T-cell (primary cell): ENCODE data around the gene DPP6. TPM values are rescaled to one million over a fixed set of nuclear protein-coding genes. Genes with fewer than 3 reads are reported as not detected.

ENCODE experiments used
- ATAC-seq, 4 experiments: fragments of 200-7000 bp in 3 of 4; fragments of 150-1000 bp in 1 of 4; cut with Tn5 transposase; replicated peaks in 1 of 4; 1 replicate in 3 of 4; 2 replicates in 1 of 4; pipeline ENCODE4 v1.10.0; 2021; ENCODE audit warnings: moderate library complexity in 3 of 4, mild to moderate bottlenecking in 2 of 4, moderate number of reproducible peaks in 1 of 4
- CTCF ChIA-PET, 2 donors: fragments of 300-600 bp; sonication (Branson Sonifier 250); formaldehyde crosslinking; loops; one replicate each; lab custom pipeline; 2022; ENCODE audit warnings: antibody characterized with exemption in 2 of 2; lab: Charles Lee
- POLR2A ChIA-PET, 2 donors: fragments of 300-600 bp; sonication (Branson Sonifier 250); formaldehyde crosslinking; loops; one replicate each; lab custom pipeline; 2022; ENCODE audit warnings: antibody characterized with exemption in 2 of 2; lab: Charles Lee
- DNase-seq, 35 experiments: peaks; one replicate each; pipeline versions ENCODE4 v3.0.0 to v3.0.0-alpha.2; 2013 to 2023
- H3K27ac ChIP-seq: one replicate; pipeline ENCODE4 v1.5.1; 2013; ENCODE audit warnings: low read length
- H3K27me3 ChIP-seq, 2 experiments: replicated peaks in 1 of 2; 1 replicate in 1 of 2; 2 replicates in 1 of 2; pipeline versions ENCODE4 v1.6.1 to v1.7.0; 2013; ENCODE audit warnings: low read length in 1 of 2, mixed read lengths in 1 of 2; ENCODE audit not compliant: control insufficient read depth in 2 of 2, insufficient read depth in 2 of 2; ENCODE audit errors: extremely low read depth in 1 of 2
- H3K36me3 ChIP-seq, 2 donors: 1 replicate in 1 of 2; 2 replicates in 1 of 2; pipeline versions ENCODE4 v1.6.1 to v1.7.0; 2013; ENCODE audit warnings: low read length in 1 of 2; ENCODE audit not compliant: control insufficient read depth in 2 of 2, insufficient read depth in 1 of 2; ENCODE audit errors: extremely low read depth in 1 of 2
- H3K4me1 ChIP-seq, 2 experiments: 1 replicate in 1 of 2; 2 replicates in 1 of 2; pipeline versions ENCODE4 v1.6.1 to v1.7.0; 2013; ENCODE audit warnings: low read length in 2 of 2, mixed read lengths in 1 of 2; ENCODE audit not compliant: insufficient read depth in 2 of 2, control insufficient read depth in 1 of 2; ENCODE audit errors: extremely low read depth in 1 of 2
- H3K4me3 ChIP-seq, 2 donors: 1 replicate in 1 of 2; 2 replicates in 1 of 2; pipeline versions ENCODE4 v1.5.1 to v1.7.0; 2013; ENCODE audit warnings: mild to moderate bottlenecking in 2 of 2, low read length in 1 of 2, moderate library complexity in 1 of 2; ENCODE audit not compliant: control insufficient read depth in 1 of 2; ENCODE audit errors: extremely low read depth in 1 of 2
- H3K9me3 ChIP-seq: 2 replicates; pipeline ENCODE4 v1.7.0; 2013
- H3K27ac Mint-ChIP-seq, 2 donors: one replicate each; pipeline ENCODE4 v1.8.0; 2020 to 2021; ENCODE audit warnings: mild to moderate bottlenecking in 2 of 2, mixed read lengths in 2 of 2
- H3K27me3 Mint-ChIP-seq, 2 donors: one replicate each; pipeline ENCODE4 v1.8.0; 2021 to 2022; ENCODE audit warnings: mixed read lengths in 2 of 2
- H3K36me3 Mint-ChIP-seq: one replicate; pipeline ENCODE4 v1.8.0; 2021; ENCODE audit warnings: mixed read lengths
- H3K4me1 Mint-ChIP-seq, 3 donors: one replicate each; pipeline ENCODE4 v1.8.0; 2020 to 2022; ENCODE audit warnings: mixed read lengths in 3 of 3, mild to moderate bottlenecking in 1 of 3
- H3K4me3 Mint-ChIP-seq, 3 donors: one replicate each; pipeline ENCODE4 v1.8.0; 2020 to 2022; ENCODE audit warnings: mild to moderate bottlenecking in 3 of 3, mixed read lengths in 3 of 3, moderate library complexity in 3 of 3
- H3K9me3 Mint-ChIP-seq, 3 donors: one replicate each; pipeline ENCODE4 v1.8.0; 2020 to 2022; ENCODE audit warnings: mixed read lengths in 3 of 3
- WGBS: methylation state at CpG from one replicate; pipeline ENCODE4 v1.1.5; 2013; ENCODE audit warnings: missing lambda C conversion rate; ENCODE audit not compliant: insufficient coverage; 5-methylcytosine and 5-hydroxymethylcytosine counted together
- total RNA-seq, 35 experiments: library from RNA in 6 of 35; stranded (reverse) in 6 of 35; fragments of 120-200 nt in 1 of 35; gene quantifications; one replicate each; pipeline versions ENCODE4 v1.2.1 to v1.2.4 and lab custom pipeline; 2013 to 2026

The DPP6 gene
- total RNA-seq, 5 donors from 2014 or later (not counting 1 experiment from before 2014, with no cell fraction given) = not detected

DNA sequence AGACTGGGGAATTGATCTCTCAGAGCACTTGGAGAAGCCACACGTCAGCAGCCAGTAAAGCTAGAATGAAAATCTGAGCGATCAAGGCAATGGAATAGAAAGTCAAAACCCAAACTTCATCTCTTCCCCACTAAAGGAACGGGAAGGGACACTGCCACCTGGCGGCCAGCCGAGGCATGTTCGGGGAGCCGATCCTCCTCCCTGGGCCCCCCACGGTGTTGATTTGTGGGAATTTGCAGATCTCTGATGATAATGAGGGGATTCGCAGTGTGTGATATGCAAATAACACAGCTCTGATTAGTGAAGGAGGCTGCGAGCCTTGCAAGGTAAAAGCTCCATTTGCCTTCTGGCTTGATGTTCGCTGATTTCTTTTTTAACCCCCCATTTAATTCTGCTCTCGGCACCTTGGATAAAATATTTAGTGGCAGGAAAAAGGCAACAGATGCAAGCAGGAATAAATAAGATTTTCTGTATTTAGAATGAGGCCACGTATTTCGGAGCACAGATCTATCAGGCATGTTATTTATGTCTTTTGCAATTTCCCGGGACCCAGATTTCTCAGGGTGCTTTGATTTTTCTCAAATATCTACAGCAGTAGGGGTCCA lies 692.2 kb downstream of the DPP6 start:
- Mint-ChIP-seq H3K4me1 (no peaks in the 10 kb centered on the region), H3K27ac (no peak overlapping the region), H3K36me3 (no peaks in the 10 kb centered on the region), H3K9me3 (no peaks in the 10 kb centered on the region), H3K4me3 (no peak overlapping the region), H3K27me3 (peaks cover 4 to 11% of the 10 kb centered on the region in 2 donors)
- ChIA-PET POLR2A (no interaction called here), CTCF (no interaction called here)
- no peak for ATAC-seq
- peaks cover 2 to 10% of the 10 kb centered on the region in 2 experiments for H3K27me3 ChIP-seq
- no peak overlapping the region for H3K27ac ChIP-seq
- no peaks in the 10 kb centered on the region for H3K36me3 ChIP-seq
- 32% methylated on average over 2 of the region's 15 CpGs for WGBS
- H3K9me3 ChIP-seq = no peaks in the 10 kb centered on the region
- peak in 1 of 35 experiments; percentile 1 for DNase-seq
- no peak overlapping the region for H3K4me3 ChIP-seq
- no peaks in the 10 kb centered on the region for H3K4me1 ChIP-seq

DNA sequence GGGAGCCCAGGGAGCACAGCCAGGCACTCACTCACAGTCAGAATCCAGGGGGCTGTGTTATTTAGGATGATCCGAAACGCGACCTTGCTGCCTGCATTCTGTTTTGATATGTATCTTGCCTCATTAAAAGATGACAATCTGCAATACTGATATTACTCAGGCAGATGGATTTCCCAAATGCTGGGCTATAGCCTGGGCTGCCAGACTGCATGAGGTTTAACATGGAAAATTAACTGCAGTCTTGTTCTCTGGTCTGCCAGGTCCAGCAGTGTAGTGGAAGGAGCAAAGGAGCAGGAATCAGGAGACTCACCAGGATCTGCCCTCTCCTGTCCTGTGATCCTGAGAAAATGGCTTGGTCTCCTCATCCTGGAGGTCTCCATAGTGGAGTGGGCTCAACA lies 692.7 kb downstream of the DPP6 start:
- no CpG with 5 or more reads among the region's 3 CpGs for WGBS
- no peaks in the 10 kb centered on the region for H3K9me3 ChIP-seq

DNA sequence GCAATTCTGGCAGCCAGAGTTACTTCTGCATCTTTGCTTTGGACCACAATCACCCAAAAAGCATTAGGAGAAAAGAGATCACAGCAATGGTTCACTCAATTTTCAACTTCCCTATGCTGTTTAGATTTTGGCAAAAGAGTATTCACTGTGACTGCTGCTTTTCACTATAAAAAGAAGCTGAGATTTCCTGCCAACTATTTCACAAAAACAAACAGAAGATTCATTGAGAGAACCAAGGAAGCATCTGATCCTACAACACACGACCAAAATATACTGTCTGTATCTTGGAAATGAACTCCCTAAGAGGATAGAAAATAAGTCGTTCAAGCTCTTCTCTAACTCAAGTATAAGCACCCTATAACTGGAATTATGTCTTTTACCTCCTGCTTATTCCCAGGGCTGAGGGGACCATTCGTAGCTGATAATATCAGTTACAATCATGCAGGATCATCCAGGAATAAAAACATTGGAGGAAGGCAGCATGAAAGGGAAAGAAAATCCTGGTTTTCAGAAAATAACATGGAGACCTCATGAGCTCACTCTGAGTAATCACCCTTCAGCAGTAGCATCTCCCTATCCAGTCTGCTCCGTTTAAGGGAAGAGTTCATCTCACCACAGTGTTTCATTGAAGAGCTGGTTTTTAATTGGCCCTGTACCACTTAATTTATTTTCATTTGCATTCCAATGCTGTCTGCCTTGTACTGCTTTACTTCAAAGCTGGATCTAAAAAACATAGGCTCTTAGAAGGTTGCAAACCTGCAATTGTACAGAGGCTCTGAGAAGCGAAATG lies 694.6 kb downstream of the DPP6 start:
- Mint-ChIP-seq H3K4me1 (no peaks in the 10 kb centered on the region), H3K27ac (no peak overlapping the region), H3K9me3 (peaks cover 0 to 3% (median 0%) of the 10 kb centered on the region in 3 donors), H3K27me3 (peaks cover 4 to 11% of the 10 kb centered on the region in 2 donors), H3K4me3 (no peak overlapping the region), H3K36me3 (no peaks in the 10 kb centered on the region)
- DNase-seq = no peak
- ATAC-seq = no peak
- Histone ChIP-seq H3K4me1 (no peaks in the 10 kb centered on the region), H3K27me3 (peaks cover 2 to 13% of the 10 kb centered on the region in 2 experiments), H3K36me3 (no peaks in the 10 kb centered on the region), H3K9me3 (no peaks in the 10 kb centered on the region), H3K27ac (no peak overlapping the region), H3K4me3 (no peak overlapping the region)
- WGBS = 0% methylated on average over 1 of the region's 5 CpGs
- CTCF ChIA-PET = no interaction called here
- POLR2A ChIA-PET = no interaction called here

More for the DNA sequence above, 692.7 kb downstream of the DPP6 start:
- H3K4me3 ChIP-seq = no peak overlapping the region
- no peak for DNase-seq
- POLR2A ChIA-PET = no interaction called here
- peaks cover 2 to 10% of the 10 kb centered on the region in 2 experiments for H3K27me3 ChIP-seq
- H3K27ac ChIP-seq = no peak overlapping the region
- no peaks in the 10 kb centered on the region for H3K4me1 ChIP-seq
- no peaks in the 10 kb centered on the region for H3K36me3 ChIP-seq
- no peak for ATAC-seq
- no peaks in the 10 kb centered on the region for H3K9me3 Mint-ChIP-seq
- no peaks in the 10 kb centered on the region for H3K36me3 Mint-ChIP-seq
- no peak overlapping the region for H3K27ac Mint-ChIP-seq
- no peak overlapping the region for H3K4me3 Mint-ChIP-seq
- no peaks in the 10 kb centered on the region for H3K4me1 Mint-ChIP-seq
- peaks cover 4 to 11% of the 10 kb centered on the region in 2 donors for H3K27me3 Mint-ChIP-seq
- CTCF ChIA-PET = no interaction called here

DNA sequence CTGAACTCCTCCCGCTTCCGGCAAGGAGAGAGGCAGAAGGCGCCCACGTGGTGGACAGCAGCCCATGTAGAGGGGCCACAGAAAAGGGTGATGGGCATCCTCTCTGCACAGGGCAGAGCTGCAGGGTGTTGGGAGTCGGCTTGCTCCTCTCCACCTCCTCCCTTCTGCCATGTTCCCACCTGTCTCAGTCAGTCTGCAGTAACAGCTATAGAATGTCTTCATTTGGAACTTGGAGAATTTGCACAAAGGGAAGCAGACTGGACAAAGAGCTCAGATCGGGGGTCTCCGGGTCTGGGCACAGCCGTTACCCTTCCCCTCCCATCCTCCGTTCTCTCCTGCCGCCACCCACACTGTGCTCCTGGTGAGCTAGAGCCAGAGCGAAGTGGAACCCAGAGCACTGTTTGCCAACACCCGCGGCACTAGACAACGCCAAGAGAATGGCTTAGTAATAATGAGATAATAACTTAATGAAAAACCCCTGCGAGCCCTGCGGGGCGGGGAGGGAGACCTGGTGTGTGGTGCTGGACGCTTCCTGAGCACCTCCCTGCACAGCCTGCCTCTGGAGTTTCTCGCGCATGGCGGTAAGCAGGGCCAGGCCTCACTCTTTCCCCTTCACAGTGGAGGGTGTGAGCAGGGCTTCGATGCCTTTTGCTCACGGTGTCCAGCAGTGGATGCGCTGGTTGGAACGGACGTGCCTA lies 696.0 kb downstream of the DPP6 start:
- Mint-ChIP-seq H3K27ac (no peak overlapping the region), H3K4me1 (no peaks in the 10 kb centered on the region), H3K4me3 (no peak overlapping the region), H3K9me3 (peaks cover 0 to 3% (median 0%) of the 10 kb centered on the region in 3 donors), H3K36me3 (no peaks in the 10 kb centered on the region), H3K27me3 (peaks cover 1 to 9% of the 10 kb centered on the region in 2 donors)
- ChIA-PET CTCF (no interaction called here), POLR2A (no interaction called here)
- Histone ChIP-seq H3K9me3 (no peaks in the 10 kb centered on the region), H3K4me1 (no peaks in the 10 kb centered on the region), H3K27me3 (peaks cover 2 to 13% of the 10 kb centered on the region in 2 experiments), H3K36me3 (no peaks in the 10 kb centered on the region), H3K4me3 (no peak overlapping the region), H3K27ac (no peak overlapping the region)
- WGBS = 87% methylated on average over 16 of the region's 26 CpGs
- no peak for ATAC-seq
- no peak for DNase-seq

DNA sequence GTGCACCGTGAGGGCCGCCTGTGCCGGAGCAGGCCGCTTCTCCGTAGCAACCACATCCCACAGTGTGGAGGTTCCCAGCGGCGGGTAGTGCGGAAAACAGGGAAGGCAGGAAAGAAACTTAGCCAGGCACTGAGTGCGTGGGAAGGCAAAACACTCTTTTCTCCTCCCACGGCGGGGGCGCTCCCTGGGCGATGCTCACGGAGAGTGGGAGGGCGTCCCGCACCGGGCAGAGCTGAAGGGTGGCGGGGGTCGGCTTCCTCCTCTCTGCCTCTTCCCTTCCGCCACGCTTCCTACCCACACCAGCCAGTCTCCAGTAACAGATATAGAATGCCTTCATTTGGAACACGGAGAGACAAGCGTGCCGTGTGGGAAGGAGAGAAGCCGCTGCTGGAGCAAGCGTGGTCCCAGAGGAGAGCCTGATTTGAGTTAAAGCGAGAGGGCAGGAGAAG lies 698.2 kb downstream of the DPP6 start:
- Mint-ChIP-seq H3K27me3 (peaks cover 0 to 4% of the 10 kb centered on the region in 2 donors), H3K9me3 (peaks cover 0 to 5% (median 3%) of the 10 kb centered on the region in 3 donors), H3K4me1 (no peaks in the 10 kb centered on the region), H3K4me3 (no peak overlapping the region), H3K36me3 (no peaks in the 10 kb centered on the region), H3K27ac (no peak overlapping the region)
- Histone ChIP-seq H3K27me3 (peaks cover 0 to 7% of the 10 kb centered on the region in 2 experiments), H3K36me3 (no peaks in the 10 kb centered on the region), H3K9me3 (no peaks in the 10 kb centered on the region), H3K4me3 (no peak overlapping the region), H3K27ac (no peak overlapping the region), H3K4me1 (no peaks in the 10 kb centered on the region)
- 91% methylated on average over 22 of the region's 27 CpGs for WGBS
- POLR2A ChIA-PET = no interaction called here
- CTCF ChIA-PET = no interaction called here
- ATAC-seq (no peak), DNase-seq (no peak)

DNA sequence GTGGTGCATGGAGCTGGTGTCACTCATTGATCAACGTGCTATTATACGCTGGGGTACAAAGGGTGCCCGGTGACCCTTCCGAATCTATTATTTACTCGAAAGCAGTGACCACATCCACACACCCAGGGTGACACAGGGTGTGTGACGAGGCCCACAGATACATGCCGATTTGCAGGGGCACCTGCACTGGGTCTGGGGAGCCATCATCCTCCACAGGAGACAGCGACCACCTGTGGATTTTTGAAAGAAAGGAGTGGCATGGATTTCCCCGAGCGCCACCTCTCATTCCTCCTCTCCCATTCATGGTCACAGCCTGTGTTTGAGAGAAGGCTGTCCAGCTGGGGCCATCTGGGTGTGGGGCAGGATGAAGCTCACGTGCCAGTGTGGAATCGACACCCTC lies 701.0 kb downstream of the DPP6 start:
- no peak overlapping the region for H3K27ac ChIP-seq
- peaks cover 0 to 7% of the 10 kb centered on the region in 2 experiments for H3K27me3 ChIP-seq
- peaks cover 0 to 2% of the 10 kb centered on the region in 2 donors for H3K27me3 Mint-ChIP-seq
- WGBS = no CpG with 5 or more reads among the region's 12 CpGs
- H3K4me3 Mint-ChIP-seq = no peak overlapping the region
- peaks cover 0 to 5% (median 3%) of the 10 kb centered on the region in 3 donors for H3K9me3 Mint-ChIP-seq
- no peaks in the 10 kb centered on the region for H3K4me1 ChIP-seq
- CTCF ChIA-PET = no interaction called here
- H3K36me3 ChIP-seq = no peaks in the 10 kb centered on the region
- POLR2A ChIA-PET = no interaction called here
- ATAC-seq = no peak
- H3K4me1 Mint-ChIP-seq = no peaks in the 10 kb centered on the region
- no peaks in the 10 kb centered on the region for H3K9me3 ChIP-seq
- no peak overlapping the region for H3K27ac Mint-ChIP-seq
- no peaks in the 10 kb centered on the region for H3K36me3 Mint-ChIP-seq
- no peak for DNase-seq
- H3K4me3 ChIP-seq = no peak overlapping the region
